Left colon (tissue), 2 donors: ENCODE measurements around the gene ALAD. TPM values are rescaled to one million over a fixed set of nuclear protein-coding genes. Genes with fewer than 3 reads are reported as not detected.
"Not testable (repeated sequence)": the region's sequence is repeated elsewhere in the genome, so short reads cannot be mapped to it uniquely, and the experiment has no call there.

ENCODE experiments used
- ATAC-seq: fragments of 200-7000 bp; cut with Tn5 transposase; one replicate; pipeline ENCODE4 v1.9.1; 2020; ENCODE audit warnings: mild to moderate bottlenecking, moderate library complexity
- DNase-seq, 2 donors: peaks; one replicate each; pipeline ENCODE4 v3.0.0-alpha.2; 2020
- intact Hi-C, 2 donors: fragments of 100-400 bp; cut with DNase I in 1 of 2; cut with micrococcal nuclease in 1 of 2; formaldehyde crosslinking; loops; one replicate each; pipeline versions ENCODE4 v1.11.2 to v1.14.0; 2022; cut with DNase I, micrococcal nuclease
- total RNA-seq, 2 donors: library from RNA; stranded (reverse); fragmentation: NEBNext Ultra II Directional; extraction: Animal tissue kit (Norgen Biotek cat#: 25700); gene quantifications; one replicate each; pipeline ENCODE4 v1.2.1, GENCODE V29; 2021
- donor health status: DM: no; HTN: no; CAD: no.
- donor health status: DM: yes; HTN: yes; CAD: no.

ALAD gene
- total RNA-seq, 2 donors from 2014 or later, result 58.8 to 64.1 TPM

GRCh38 chr9:113406353-113406752 lies 5.3 kb upstream of the ALAD start:
- DNase-seq, ATAC-seq, intact Hi-C loops: not testable (repeated sequence)

- intact Hi-C loops, result no loop called here
- ATAC-seq (no peak), DNase-seq (no peak)
Measured at GRCh38 chr9:113403646-113404045, 2.6 kb upstream of the ALAD start.

- no peak for DNase-seq
- no peak for ATAC-seq
- intact Hi-C loops, result no loop called here
Measured at GRCh38 chr9:113399646-113400200, 1.4 kb downstream of the ALAD start.

- intact Hi-C loops, result no loop called here
- ATAC-seq (no peak), DNase-seq (no peak)
Measured at GRCh38 chr9:113398796-113399195, 2.3 kb downstream of the ALAD start.

- ATAC-seq (peak; percentile 17), DNase-seq (no peak)
- intact Hi-C loops, result no loop called here
Measured at GRCh38 chr9:113397203-113397631, 3.9 kb downstream of the ALAD start.

GRCh38 chr9:113395000-113395861 lies 5.9 kb downstream of the ALAD start:
- DNase-seq (peak in 1 of 2 donors; percentile 24), ATAC-seq (peak; percentile 73)
- intact Hi-C loops, result no loop called here

GRCh38 chr9:113393281-113393680 lies 7.8 kb downstream of the ALAD start:
- intact Hi-C loops, result no loop called here
- ATAC-seq (no peak), DNase-seq (peak in 1 of 2 donors; percentile 14)

- intact Hi-C loops, result no loop called here
Measured at GRCh38 chr9:113391917-113392316, 9.2 kb downstream of the ALAD start.

GRCh38 chr9:113390192-113390960 lies 10.7 kb downstream of the ALAD start:
- ATAC-seq (no peak), DNase-seq (no peak)
- intact Hi-C loops, result no loop called here

More at GRCh38 chr9:113391917-113392316, 9.2 kb downstream of the ALAD start:
- ATAC-seq, result no peak
- DNase-seq, result no peak

GRCh38 chr9:113389451-113389850 lies 11.6 kb downstream of the ALAD start:
- no peak for DNase-seq
- intact Hi-C loops, result no loop called here
- no peak for ATAC-seq

- intact Hi-C loops, result no loop called here
- ATAC-seq (peak; percentile 65), DNase-seq (peak in 1 of 2 donors; percentile 63)
Measured at GRCh38 chr9:113388833-113389232, 12.3 kb downstream of the ALAD start.

GRCh38 chr9:113387560-113388230 lies 13.4 kb downstream of the ALAD start:
- DNase-seq, result peak; percentile 66 to 74
- ATAC-seq, result peak; percentile 75

GRCh38 chr9:113386571-113387393 lies 14.3 kb downstream of the ALAD start:
- ATAC-seq, result peak; percentile 18
- peak; percentile 20 to 28 for DNase-seq
- intact Hi-C loops, result no loop called here

More at GRCh38 chr9:113387560-113388230, 13.4 kb downstream of the ALAD start:
- intact Hi-C loops, result no loop called here

GRCh38 chr9:113381909-113382411 lies 19.1 kb downstream of the ALAD start:
- intact Hi-C loops, result no loop called here
- ATAC-seq (peak; percentile 81), DNase-seq (peak; percentile 66 to 84)

GRCh38 chr9:113381441-113381840 lies 19.6 kb downstream of the ALAD start:
- intact Hi-C loops, DNase-seq: not testable (repeated sequence)
- peak; percentile 1 for ATAC-seq

GRCh38 chr9:113380869-113381378 lies 20.2 kb downstream of the ALAD start:
- DNase-seq (peak in 1 of 2 donors; percentile 49), ATAC-seq (peak; percentile 32)
- intact Hi-C loops, result no loop called here

- intact Hi-C loops, DNase-seq, ATAC-seq: not testable (repeated sequence)
Measured at GRCh38 chr9:113379829-113380210, 21.3 kb downstream of the ALAD start.
